Measurements from ENCODE around the gene SUFU. TPM values are rescaled to one million over a fixed set of nuclear protein-coding genes. Genes with fewer than 3 reads are reported as not detected.
"Not testable (repeated sequence)": the region's sequence is repeated elsewhere in the genome, so short reads cannot be mapped to it uniquely, and the experiment has no call there.

Gene SUFU
- total RNA-seq, 1 experiment from 2014 or later: 2.7 TPM

GRCh38 chr10:102527546-102527945, 23.8 kb downstream of the SUFU start:
- intact Hi-C loops (cut with micrococcal nuclease): no loop called here
- Histone ChIP-seq H3K4me2 (ENCODE audit: low read length) (no peak overlapping the region), H3F3A (ENCODE audit: low read length, unreplicated experiment) (no peaks in the 10 kb centered on the region), H3K9me3 (ENCODE audit: low read length) (no peaks in the 10 kb centered on the region), H3K36me3 (ENCODE audit: low read depth, low read length) (no peaks in the 10 kb centered on the region), H3K9ac (ENCODE audit: low read length) (no peak overlapping the region), H4K20me1 (ENCODE audit: low read length) (no peaks in the 10 kb centered on the region), H3K27ac (ENCODE audit: low read length) (no peak overlapping the region), H3K4me3 (ENCODE audit: low read length) (no peak overlapping the region), H2AFZ (ENCODE audit: low read length) (no peak overlapping the region), H3K4me1 (ENCODE audit: insufficient read depth, low read length) (no peaks in the 10 kb centered on the region), H3K9me2 (replicated peaks; ENCODE audit: low read length) (no peaks in the 10 kb centered on the region), H3K79me2 (ENCODE audit: low read length) (no peaks in the 10 kb centered on the region), H3K27me3 (ENCODE audit: low read length) (no peaks in the 10 kb centered on the region)
- no peak for TF ChIP-seq EZH2phosphoT487 (IDR thresholded peaks at IDR 0.05; ENCODE audit: borderline replicate concordance, low read length)
- no peak for TF ChIP-seq EZH2 (IDR thresholded peaks at IDR 0.05; ENCODE audit: low read length, unreplicated experiment)
- TF ChIP-seq, protein P1, sequence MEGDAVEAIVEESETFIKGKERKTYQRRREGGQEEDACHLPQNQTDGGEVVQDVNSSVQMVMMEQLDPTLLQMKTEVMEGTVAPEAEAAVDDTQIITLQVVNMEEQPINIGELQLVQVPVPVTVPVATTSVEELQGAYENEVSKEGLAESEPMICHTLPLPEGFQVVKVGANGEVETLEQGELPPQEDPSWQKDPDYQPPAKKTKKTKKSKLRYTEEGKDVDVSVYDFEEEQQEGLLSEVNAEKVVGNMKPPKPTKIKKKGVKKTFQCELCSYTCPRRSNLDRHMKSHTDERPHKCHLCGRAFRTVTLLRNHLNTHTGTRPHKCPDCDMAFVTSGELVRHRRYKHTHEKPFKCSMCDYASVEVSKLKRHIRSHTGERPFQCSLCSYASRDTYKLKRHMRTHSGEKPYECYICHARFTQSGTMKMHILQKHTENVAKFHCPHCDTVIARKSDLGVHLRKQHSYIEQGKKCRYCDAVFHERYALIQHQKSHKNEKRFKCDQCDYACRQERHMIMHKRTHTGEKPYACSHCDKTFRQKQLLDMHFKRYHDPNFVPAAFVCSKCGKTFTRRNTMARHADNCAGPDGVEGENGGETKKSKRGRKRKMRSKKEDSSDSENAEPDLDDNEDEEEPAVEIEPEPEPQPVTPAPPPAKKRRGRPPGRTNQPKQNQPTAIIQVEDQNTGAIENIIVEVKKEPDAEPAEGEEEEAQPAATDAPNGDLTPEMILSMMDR (conservative IDR thresholded peaks at IDR 0.05; ENCODE audit: low read depth, low read length): no peak
- no TSS peak for BruUV-seq (replicated peaks)
- ATAC-seq: no peak
- ChIA-PET POLR2A (ENCODE audit: unreplicated experiment) (no interaction called here), CTCF (no interaction called here)
- DNase-seq: no peak

DNA sequence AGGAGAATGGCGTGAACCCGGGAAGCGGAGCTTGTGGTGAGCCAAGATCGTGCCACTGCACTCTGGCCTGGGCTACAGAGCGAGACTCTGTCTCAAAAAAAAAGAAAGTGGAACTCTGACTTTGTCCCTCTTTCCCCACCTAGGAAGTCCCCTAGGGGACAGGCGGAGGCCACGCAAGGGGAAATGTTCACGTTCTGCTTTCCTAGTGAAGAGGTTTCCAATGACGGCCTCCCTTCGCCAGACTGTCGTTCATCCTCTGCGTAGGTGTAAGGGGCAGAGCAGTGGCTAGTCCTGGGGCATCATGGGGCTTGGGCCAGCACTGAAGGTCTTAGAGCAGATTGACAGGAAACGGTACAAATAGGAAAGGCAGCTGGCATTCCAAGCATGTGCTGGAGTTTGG, 30.6 kb downstream of the SUFU start:
- intact Hi-C loops (cut with micrococcal nuclease): no loop called here
- Histone ChIP-seq H3F3A (ENCODE audit: low read length, unreplicated experiment) (no peaks in the 10 kb centered on the region), H3K27ac (ENCODE audit: low read length) (no peak overlapping the region), H3K9ac (ENCODE audit: low read length) (no peak overlapping the region), H3K4me3 (ENCODE audit: low read length) (no peak overlapping the region), H3K36me3 (ENCODE audit: low read depth, low read length) (no peaks in the 10 kb centered on the region), H3K4me1 (ENCODE audit: insufficient read depth, low read length) (no peaks in the 10 kb centered on the region), H4K20me1 (ENCODE audit: low read length) (no peaks in the 10 kb centered on the region), H3K27me3 (ENCODE audit: low read length) (no peaks in the 10 kb centered on the region), H3K4me2 (ENCODE audit: low read length) (no peak overlapping the region), H3K79me2 (ENCODE audit: low read length) (no peaks in the 10 kb centered on the region), H3K9me3 (ENCODE audit: low read length) (no peaks in the 10 kb centered on the region), H3K9me2 (replicated peaks; ENCODE audit: low read length) (no peaks in the 10 kb centered on the region), H2AFZ (ENCODE audit: low read length) (no peak overlapping the region)
- DNase-seq (no peak), ATAC-seq (no peak)
- ChIA-PET POLR2A (ENCODE audit: unreplicated experiment) (no interaction called here), CTCF (no interaction called here)
- no TSS peak for BruUV-seq (replicated peaks)
- no peak for TF ChIP-seq EZH2phosphoT487 (IDR thresholded peaks at IDR 0.05; ENCODE audit: borderline replicate concordance, low read length)
- TF ChIP-seq, protein P1 (conservative IDR thresholded peaks at IDR 0.05; ENCODE audit: low read depth, low read length): no peak
- no peak for TF ChIP-seq EZH2 (IDR thresholded peaks at IDR 0.05; ENCODE audit: low read length, unreplicated experiment)

DNA sequence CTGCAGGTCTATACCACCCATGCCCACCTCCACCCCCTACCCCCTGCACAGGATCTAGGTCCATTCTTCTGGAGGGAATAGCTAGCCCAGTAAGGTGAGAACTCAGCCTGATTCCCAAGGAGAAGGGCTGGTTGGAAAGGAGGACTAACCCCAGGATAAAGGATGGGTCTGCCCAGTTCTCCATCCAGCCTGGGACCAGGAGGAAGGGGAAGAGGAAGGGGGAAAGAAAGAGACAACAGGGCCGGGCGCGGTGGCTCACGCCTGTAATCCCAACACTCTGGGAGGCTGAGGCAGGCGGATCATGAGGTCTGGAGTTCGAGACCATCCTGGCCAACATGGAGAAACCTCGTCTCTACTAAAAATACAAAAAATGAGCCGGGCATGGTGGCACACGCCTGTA, 31.2 kb downstream of the SUFU start:
- ATAC-seq; H3K79me2 ChIP-seq (ENCODE audit: low read length); H2AFZ ChIP-seq (ENCODE audit: low read length); POLR2A ChIA-PET (ENCODE audit: unreplicated experiment); H3F3A ChIP-seq (ENCODE audit: low read length, unreplicated experiment); H3K4me2 ChIP-seq (ENCODE audit: low read length); H3K9ac ChIP-seq (ENCODE audit: low read length); H3K27ac ChIP-seq (ENCODE audit: low read length); H3K9me2 ChIP-seq (replicated peaks; ENCODE audit: low read length); H3K9me3 ChIP-seq (ENCODE audit: low read length); DNase-seq; CTCF ChIA-PET; H3K27me3 ChIP-seq (ENCODE audit: low read length); H3K36me3 ChIP-seq (ENCODE audit: low read depth, low read length); H4K20me1 ChIP-seq (ENCODE audit: low read length); H3K4me1 ChIP-seq (ENCODE audit: insufficient read depth, low read length); intact Hi-C loops (cut with micrococcal nuclease); BruUV-seq (replicated peaks); H3K4me3 ChIP-seq (ENCODE audit: low read length): not testable (repeated sequence)
